GM18505 (cell line): ENCODE results near the gene B3GNT9.
A peak's percentile ranks its signal among the peaks of the same experiment; 100 is the strongest.

ENCODE experiments used
- ATAC-seq: cut with Tn5 transposase; IDR thresholded peaks from one replicate; pipeline ENCODE4 v1.9.1; 2021; ENCODE audit not compliant: unreplicated experiment
- POLR2A ChIP-seq: IDR thresholded peaks from 4 replicates; pipeline ENCODE4 v1.6.1; 2011; ENCODE audit warnings: borderline replicate concordance; ENCODE audit not compliant: insufficient read depth, insufficient read length; ENCODE audit errors: extremely low read depth

Gene B3GNT9

DNA sequence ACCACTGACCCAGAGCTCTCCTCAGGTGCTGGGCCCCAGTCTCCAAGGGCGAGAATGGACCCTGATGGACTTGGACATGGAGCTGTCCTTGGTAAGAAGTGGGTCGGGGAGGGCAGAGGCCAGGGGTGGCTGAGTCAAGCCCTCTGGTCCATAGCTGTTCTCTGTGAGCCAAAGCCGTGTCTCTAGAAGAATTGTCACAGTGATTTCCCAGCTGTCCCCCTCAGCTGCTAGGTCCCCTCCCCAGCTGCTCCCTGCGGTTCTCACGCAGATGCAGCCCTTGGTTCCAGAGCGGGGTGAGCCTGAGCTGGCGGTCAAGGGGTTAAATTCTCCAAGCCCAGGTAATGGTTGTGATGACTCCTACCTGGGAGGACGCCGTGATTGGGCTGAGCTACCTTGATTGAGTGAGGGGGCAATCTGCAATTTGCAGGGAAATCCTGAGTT, 18.2 kb upstream of the B3GNT9 start:
- no peak for TF ChIP-seq POLR2A
- ATAC-seq = no peak

DNA sequence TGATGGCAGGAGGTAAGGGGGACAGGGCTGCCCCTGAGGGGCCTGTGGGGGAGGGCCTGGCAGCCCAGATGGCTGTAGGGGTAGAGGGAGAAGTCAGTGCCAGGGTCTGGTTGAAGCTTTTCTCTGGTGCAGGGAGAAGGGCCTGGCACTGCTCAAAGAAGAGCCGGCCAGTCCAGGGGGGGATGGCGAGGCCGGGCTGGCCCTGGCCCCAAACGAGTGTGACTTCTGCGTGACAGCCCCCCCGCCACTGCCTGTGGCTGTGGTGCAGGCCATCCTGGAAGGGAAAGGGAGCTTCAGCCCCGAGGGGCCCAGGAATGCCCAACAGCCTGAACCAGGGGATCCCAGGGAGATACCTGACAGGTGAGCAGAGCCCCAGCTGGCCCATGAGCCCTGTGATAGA, 16.8 kb upstream of the B3GNT9 start:
- no peak for ATAC-seq
- TF ChIP-seq POLR2A = no peak

DNA sequence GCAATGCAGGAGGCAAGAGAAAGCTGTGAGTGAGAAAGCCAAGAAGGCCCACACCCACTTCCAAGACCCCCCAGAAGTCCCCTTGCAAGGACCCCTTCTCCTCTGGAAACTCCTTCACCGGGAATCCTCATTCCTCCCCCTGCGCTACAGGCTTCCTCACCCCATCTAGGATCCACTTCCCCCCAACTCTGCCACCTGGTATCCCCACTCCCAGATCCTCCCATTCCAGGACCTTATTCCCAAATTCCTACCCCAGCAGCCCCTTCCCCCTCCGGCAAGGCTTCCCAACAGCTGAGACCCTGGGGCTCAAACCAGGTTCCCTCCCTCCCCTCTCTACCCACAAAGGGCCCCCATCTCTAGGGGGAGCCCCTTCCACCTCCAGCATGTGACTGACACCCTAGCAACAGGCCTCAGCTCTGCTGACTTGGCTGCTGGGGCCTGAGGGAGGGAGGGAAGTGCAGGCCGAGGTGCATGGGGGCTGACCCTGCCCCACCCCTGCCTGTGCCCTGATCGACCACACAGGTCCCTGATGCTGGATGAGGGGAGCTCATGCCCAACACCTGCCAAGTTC, 15.9 kb upstream of the B3GNT9 start:
- no peak for TF ChIP-seq POLR2A
- ATAC-seq = no peak

DNA sequence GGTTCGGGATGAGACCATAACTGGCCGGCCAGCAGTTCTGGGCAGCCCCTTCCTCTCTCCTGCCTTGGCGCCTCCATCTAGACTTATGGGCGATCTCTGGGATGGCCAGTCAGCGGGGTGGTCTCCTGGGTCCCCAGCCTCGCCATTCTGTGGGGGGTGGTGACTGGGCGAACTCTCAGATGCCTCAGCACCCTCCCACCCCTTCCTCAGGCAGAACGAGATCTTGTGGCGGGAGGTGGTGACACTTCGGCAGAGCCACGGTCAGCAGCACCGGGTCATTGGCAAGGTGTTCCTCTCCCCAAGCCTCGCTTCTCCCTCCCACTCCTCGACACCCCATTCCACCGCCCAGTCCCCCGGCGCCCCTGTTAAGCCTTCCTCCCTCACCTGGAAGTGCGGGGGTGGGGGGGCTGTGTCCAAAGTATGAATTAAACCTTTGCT, 15.3 kb upstream of the B3GNT9 start:
- TF ChIP-seq POLR2A = no peak
- ATAC-seq = no peak

DNA sequence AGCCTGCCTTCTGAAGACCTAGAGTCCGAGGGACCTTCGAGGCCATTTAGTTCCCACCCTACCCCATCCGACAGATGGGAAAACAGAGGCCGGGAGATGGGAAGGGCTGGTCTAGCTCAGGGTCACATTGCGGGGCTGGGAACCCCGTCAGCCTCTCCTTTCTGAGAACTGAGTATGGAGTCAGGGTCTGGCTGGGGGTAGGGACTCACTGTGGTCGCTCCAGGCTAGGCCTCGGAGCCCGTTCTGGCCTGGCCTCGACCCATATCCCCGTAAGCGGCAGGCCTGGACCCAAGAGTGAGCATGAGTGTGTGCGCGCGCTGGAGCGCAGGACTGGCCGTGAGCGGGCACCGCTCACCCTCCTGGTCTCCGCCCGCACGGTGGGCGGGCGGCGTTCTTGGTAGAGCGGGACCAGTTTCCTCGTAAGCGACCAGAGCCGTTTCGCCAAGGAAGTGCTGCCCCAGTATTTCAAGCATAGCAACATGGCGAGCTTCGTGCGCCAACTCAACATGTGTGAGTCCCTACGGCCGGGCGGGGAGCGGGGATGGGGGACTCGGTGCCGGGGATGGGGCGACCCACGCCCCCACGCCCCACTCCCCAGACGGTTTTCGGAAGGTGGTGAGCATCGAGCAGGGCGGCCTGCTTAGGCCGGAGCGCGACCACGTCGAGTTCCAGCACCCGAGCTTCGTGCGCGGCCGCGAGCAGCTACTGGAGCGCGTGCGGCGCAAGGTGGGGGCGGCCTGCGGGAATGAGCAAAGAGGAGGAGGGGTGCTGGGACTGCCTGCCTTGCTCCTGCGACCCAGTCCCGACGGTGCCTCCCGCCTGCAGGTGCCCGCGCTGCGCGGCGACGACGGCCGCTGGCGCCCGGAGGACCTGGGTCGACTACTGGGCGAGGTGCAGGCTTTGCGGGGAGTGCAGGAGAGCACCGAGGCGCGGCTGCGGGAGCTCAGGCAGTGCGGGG, 14.6 kb upstream of the B3GNT9 start:
- TF ChIP-seq POLR2A = no peak
- no peak for ATAC-seq

DNA sequence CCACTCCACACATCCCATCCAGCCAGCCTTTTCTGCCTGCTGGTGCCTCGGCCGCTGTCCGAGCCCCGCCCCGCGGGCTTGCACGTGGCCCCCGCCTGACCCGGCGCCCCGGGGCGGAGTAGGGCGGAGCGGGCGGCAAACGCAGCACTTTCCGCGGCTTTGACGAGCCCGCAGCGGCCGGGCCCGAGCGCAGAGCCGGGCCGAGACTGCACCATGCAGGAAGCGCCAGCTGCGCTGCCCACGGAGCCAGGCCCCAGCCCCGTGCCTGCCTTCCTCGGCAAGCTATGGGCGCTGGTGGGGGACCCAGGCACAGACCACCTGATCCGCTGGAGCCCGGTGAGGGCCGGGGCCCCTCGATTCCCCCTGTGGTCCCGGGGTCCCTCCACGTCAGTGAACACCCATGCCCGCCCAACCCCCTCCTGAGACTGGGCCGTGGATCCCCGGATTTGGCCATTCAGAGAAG, 13.8 kb upstream of the B3GNT9 start, which contains the start of gene HSF4:
TSS of gene HSF4 (plus strand) at position 147 of the 463 bp plus-strand sequence. CDS start at position 214, 67 bp downstream.
- no peak for ATAC-seq
- TF ChIP-seq POLR2A = no peak

DNA sequence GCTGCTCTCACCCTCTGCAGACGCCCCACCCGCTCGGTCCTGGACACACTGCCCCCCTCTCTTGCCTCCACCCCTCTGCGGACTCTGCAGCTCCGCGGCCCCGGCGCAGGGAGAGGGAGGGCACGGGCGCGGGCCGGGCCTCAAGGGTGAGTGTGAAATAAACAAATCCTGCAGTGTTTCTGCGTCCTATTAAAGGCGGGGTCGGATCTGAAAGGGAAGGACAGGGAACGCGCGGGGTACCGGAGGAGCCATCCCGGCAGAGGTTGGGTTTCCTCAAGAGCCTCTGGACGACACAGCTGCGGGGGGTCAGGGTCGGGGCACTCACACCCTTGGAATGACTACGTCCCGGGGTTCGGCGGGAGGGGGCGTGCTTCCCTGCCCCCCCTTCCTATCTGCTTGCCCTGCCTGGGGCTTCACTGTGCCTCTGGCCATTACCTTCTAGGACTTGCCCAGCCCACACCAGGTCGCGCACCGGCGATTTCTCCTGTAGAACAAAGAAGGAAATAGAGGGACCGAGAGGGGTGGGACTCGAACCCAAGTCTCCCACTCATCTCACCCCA, 13.3 kb upstream of the B3GNT9 start:
- TF ChIP-seq POLR2A = no peak
- ATAC-seq = no peak

DNA sequence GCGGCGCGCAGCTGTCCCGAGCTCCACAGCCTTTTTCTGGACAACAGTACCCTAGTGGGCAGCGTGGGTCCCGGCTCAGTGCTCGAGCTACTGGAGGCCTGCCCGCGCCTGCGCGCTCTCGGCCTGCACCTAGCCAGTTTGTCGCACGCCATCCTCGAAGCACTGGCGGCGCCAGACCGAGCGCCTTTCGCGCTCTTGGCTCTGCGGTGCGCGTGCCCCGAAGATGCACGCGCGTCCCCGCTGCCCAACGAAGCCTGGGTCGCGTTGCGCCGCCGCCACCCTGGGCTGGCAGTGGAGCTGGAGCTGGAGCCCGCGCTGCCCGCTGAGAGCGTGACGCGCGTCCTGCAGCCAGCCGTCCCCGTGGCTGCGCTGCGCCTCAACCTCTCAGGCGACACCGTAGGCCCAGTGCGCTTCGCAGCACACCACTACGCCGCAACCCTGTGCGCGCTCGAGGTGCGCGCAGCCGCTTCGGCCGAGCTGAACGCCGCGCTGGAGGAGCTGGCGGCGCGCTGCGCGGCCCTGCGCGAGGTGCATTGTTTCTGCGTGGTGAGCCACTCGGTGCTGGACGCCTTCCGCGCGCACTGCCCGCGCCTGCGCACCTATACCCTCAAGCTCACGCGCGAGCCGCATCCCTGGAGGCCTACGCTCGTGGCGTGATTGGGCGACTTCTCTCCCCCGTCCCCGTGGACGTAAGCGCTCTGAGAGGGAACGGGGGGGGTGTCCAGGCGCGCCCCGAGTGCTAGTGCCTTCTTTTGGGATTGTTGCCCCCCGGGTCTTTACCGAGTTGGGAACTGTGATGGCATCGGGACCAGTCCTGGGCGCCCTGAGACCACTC, 12.6 kb upstream of the B3GNT9 start:
- ATAC-seq = no peak

DNA sequence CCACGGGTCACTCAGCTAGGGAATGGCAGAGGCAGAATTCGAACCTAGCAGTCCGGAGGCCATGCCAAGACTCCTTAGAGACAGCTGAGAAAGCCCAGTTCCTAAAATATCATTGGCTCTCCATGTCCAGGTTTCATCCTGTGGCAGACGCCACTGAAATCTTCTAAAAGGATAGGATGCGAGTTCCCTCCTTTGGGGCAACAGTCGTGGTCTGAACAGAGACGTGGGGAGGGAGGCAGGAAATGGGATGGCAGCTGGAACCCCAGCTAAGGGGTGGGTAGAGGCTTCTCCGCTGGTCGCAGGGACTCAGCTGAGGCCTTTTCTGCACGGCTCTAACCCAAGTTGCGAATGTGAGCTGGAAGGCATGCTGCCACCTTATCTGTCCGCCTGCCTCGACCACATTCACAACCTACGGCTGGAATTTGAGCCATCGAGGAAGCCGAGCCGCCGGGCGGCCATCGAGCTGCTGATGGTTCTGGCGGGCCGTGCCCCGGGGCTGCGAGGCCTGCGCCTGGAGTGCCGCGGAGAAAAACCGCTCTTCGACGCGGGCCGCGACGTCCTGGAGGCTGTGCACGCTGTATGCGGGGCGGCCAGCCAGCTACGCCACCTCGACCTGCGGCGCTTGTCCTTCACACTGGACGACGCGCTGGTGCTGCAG, 11.8 kb upstream of the B3GNT9 start:
- TF ChIP-seq POLR2A = no peak
- no peak for ATAC-seq

More for the DNA sequence above, 12.6 kb upstream of the B3GNT9 start:
- TF ChIP-seq POLR2A = no peak

DNA sequence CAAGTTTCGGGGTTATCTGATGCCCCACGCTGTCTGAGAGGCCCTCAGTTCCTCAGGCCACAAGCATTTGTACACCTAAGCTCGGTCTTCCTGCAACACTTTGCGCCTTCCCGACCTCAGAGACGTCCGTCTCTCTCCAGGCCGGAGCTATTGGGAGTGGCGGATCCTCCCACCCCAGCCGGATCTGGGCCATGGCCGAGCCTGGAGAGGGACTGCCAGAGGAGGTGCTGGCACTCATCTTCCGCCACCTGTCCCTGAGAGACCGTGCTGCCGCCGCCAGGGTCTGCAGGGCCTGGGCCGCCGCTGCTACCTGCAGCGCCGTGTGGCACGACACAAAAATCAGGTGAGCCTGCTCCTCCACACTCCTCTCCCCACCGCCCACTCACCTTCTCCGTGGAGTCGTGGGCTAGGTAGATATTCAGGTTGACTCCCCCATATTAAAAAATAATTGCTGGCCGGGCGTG, 10.8 kb upstream of the B3GNT9 start:
- no peak for ATAC-seq
- no peak for TF ChIP-seq POLR2A

DNA sequence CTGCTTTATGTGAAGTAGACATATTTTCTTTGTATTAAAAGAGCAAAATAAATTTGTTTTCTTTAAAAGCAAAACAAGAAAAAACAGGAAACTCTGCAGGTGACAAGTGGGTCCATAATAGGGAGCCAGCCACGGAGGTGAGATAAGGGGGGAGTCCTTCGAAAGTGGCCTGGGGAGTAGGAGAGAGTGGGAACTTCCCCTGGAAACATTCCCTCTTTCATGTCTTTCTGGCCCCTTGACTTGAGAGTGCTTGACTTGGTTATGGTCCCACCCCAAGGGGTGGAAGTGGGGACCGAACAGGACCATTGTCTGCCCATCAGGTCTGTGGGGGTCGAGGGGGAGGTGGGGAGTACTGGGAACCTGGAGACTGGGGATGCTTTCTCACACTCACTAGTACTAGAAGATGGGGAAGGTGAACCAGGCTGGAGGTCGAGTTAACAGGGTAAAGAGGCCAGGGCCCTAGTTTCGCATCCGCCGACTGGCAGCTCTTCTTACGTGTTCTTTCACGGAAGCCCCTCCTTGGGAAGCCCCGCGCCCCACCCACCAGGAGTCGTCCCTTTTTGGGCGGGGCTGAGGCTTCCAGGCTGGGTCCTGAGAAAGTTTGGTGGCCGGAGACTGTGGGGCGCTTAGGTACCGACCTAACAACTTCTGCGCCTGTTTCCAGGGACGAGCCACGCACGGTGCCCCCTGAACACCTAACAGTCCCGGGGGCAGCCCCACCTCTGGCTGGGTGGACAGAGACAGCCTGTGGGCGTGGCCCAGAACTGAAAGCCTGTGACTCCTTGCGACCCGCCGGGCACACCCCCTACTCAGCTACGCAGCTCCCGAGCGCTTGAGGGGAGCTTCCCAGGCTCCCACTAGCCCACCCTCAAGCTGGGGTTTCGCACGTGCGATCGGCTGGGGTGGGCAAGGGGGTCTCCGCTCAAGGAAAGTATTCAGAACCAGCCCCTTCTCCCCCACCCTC, 8.1 kb upstream of the B3GNT9 start:
- peak; percentile 54 for TF ChIP-seq POLR2A
- peak; percentile 22 for ATAC-seq
